ENCODE data around the gene DTNBP1. TPM values are rescaled to one million over a fixed set of nuclear protein-coding genes. Genes with fewer than 3 reads are reported as not detected.
"Not testable (repeated sequence)": the region's sequence is repeated elsewhere in the genome, so short reads cannot be mapped to it uniquely, and the experiment has no call there.

DTNBP1 gene
- total RNA-seq, 4 donors from 2014 or later = 5.2 to 14.7 (median 7.5) TPM

DNA sequence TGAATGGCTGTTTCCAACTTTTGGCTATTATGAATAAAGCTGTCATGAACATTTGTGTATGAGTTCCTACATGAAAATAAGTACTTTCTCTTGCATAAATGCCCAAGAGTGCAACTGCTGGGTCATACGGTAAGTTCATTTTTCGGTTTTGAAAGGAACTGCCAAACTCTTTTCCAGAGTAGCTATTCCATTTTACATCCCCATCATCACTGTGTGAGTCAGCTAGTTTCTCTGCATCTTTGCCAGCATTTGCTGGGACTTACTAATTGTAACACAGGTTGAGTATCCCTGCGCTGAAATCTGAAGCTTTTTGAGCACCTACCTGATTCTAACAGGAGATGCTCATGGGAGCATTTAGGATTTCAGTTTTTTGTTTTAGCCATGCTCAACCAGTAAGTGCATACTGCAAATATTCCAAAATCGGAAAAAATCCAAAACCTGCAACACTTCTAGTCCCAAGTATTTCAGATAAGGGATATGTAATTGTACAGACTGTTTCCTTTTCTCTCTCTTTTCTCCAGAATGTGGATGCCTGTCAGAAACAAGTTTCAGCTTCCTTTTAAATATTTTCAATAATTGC lies 118.4 kb downstream of the DTNBP1 start:
- TF ChIP-seq, protein P1, sequence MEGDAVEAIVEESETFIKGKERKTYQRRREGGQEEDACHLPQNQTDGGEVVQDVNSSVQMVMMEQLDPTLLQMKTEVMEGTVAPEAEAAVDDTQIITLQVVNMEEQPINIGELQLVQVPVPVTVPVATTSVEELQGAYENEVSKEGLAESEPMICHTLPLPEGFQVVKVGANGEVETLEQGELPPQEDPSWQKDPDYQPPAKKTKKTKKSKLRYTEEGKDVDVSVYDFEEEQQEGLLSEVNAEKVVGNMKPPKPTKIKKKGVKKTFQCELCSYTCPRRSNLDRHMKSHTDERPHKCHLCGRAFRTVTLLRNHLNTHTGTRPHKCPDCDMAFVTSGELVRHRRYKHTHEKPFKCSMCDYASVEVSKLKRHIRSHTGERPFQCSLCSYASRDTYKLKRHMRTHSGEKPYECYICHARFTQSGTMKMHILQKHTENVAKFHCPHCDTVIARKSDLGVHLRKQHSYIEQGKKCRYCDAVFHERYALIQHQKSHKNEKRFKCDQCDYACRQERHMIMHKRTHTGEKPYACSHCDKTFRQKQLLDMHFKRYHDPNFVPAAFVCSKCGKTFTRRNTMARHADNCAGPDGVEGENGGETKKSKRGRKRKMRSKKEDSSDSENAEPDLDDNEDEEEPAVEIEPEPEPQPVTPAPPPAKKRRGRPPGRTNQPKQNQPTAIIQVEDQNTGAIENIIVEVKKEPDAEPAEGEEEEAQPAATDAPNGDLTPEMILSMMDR (IDR thresholded peaks at IDR 0.05) = no peak
- no peak for TF ChIP-seq POLR2A (IDR thresholded peaks at IDR 0.05)
- Histone ChIP-seq H3K27ac (no peak overlapping the region), H3K36me3 (no peaks in the 10 kb centered on the region), H3K4me1 (peaks cover 0 to 22% (median 0%) of the 10 kb centered on the region in 3 donors), H3K27me3 (no peaks in the 10 kb centered on the region), H3K4me3 (no peak overlapping the region), H3K9me3 (peaks cover 0 to 10% (median 3%) of the 10 kb centered on the region in 3 donors)
- 88 to 91% methylated on average over 4 of the region's 4 CpGs for WGBS, 2 donors
- intact Hi-C loops (cut with DNase I) = no loop called here
- DNase-seq = no peak

DNA sequence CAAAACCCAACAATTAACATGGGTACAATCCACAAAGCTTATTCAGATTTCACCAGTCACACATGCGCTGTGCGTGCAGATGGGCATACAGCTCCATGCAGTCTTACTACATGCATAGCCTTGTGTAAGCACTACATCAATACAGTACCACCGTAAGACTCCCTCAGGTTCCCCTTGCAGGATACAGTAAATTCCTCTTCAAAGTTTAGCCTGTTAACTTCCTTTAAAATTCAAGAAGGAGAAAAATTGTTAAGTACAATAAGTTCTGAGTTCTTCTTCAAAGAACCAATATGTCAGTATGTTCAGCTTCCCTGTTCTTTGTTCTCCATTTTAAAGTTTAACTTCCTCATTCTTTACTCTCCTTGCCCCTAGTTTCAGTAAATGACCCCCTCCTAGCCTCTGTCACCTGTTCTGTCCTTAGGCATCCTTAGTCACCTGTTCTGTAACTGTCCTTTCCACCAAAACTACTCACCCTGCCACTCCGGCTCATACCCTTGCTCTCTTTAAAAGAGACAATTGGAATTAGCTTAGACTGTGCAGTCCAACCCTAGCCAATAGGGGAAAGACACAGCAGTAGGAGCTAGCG lies 119.4 kb downstream of the DTNBP1 start:
- H3K27me3 ChIP-seq; H3K27ac ChIP-seq; intact Hi-C loops (cut with DNase I); DNase-seq; H3K9me3 ChIP-seq; H3K36me3 ChIP-seq; H3K4me3 ChIP-seq: not testable (repeated sequence)
- peaks cover 0 to 22% (median 0%) of the 10 kb centered on the region in 3 donors for H3K4me1 ChIP-seq
- WGBS, 2 donors = 94% methylated on average over 5 of the region's 5 CpGs

DNA sequence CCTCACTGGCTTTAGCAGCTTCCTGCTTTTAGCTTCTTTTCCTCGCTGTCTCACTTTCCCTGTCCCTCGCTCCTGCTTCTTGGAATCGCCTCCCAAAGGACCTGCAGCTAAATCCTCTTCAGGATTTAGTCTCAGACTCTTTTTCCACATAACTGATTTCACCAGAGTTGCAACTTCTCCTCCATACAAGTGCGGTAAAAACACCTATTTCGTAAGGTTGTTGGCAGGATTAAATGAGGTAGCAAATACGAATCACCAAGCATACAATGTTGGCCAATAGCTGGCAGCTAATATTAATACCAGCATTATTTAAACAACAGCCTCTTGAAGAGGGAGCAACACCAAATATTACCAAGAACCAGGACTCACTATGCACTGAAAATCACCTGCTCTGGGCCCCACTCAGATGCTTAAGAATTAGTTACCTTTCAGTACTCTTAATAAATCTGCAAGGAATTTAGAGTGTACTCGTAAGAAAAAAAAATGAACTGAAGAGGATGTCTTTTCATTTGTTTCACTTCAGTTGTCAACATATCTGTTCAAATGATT lies 123.0 kb downstream of the DTNBP1 start:
- no peak for TF ChIP-seq POLR2A (IDR thresholded peaks at IDR 0.05)
- TF ChIP-seq, protein P1 (IDR thresholded peaks at IDR 0.05) = no peak

DNA sequence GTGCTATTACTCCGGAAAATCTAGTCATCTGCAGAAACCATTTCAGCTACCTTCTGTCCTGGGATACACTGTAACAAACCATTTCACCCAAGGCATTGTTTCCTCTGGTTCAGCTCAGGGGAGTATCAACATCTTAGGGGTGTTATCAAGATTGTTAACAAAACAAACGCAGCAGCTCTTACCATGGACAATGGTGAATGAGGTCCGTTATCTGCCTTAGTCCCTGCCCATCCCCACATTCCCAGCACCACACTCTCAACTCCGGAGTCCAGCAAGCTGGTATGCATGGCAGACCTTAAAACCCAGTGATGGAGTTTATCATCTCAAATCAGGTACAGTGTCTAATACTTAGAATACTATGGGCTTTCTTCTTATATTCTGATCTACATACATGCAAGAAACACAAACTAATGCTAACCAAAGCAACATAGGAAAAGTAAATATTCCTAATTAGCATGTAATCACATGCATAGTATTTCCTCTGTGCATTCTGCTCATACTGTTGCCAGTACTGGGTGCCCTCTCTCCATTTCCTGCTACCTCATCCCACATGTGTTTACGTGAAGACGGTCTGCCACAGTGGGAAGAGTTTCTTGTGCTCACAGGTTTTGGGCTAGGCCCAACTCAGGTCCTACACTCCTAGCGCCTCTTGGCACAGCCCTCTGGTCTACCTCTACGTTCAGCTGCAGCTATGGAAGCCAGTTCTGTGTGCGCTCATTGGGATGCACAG lies 123.9 kb downstream of the DTNBP1 start:
- H3K27me3 ChIP-seq = no peaks in the 10 kb centered on the region
- no peak overlapping the region for H3K27ac ChIP-seq
- DNase-seq = no peak
- WGBS, 2 donors = 87 to 96% methylated on average over 7 to 9 of the region's 9 CpGs
- intact Hi-C loops (cut with DNase I) = no loop called here
- H3K4me3 ChIP-seq = no peak overlapping the region
- no peaks in the 10 kb centered on the region for H3K36me3 ChIP-seq
- peaks cover 0 to 27% (median 9%) of the 10 kb centered on the region in 3 donors for H3K4me1 ChIP-seq
- peaks cover 0 to 4% (median 3%) of the 10 kb centered on the region in 3 donors for H3K9me3 ChIP-seq
- TF ChIP-seq, protein P1 (IDR thresholded peaks at IDR 0.05) = no peak
- no peak for TF ChIP-seq POLR2A (IDR thresholded peaks at IDR 0.05)

More for the DNA sequence above, 123.0 kb downstream of the DTNBP1 start:
- Histone ChIP-seq H3K27me3 (no peaks in the 10 kb centered on the region), H3K4me1 (peaks cover 0 to 27% (median 9%) of the 10 kb centered on the region in 3 donors), H3K4me3 (no peak overlapping the region), H3K36me3 (no peaks in the 10 kb centered on the region), H3K27ac (no peak overlapping the region), H3K9me3 (peaks cover 0 to 10% (median 3%) of the 10 kb centered on the region in 3 donors)
- 55 to 75% methylated on average over 7 of the region's 7 CpGs for WGBS, 2 donors
- DNase-seq = no peak
- intact Hi-C loops (cut with DNase I) = no loop called here

DNA sequence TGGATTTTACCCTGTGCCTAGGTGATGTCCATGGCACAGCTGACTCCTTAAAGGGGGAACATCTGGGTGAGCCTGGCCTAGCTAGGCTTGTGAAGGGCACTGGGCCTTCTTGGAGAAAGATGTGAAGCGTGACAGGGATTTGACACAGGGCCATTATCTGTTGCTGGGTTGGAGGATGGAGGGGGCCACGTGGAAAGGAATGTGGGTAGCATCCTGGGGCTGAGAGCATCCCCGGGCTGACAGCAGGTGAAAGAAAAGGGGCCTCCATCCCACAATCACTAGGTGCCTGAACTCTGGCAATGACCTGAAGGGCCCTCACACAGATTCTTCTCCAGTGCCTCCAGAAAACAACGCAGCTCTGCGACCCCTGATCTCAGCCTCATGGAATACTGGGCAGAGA lies 124.7 kb downstream of the DTNBP1 start:
- peaks cover 0 to 4% (median 0%) of the 10 kb centered on the region in 3 donors for H3K36me3 ChIP-seq
- H3K27ac ChIP-seq = no peak overlapping the region
- intact Hi-C loops (cut with DNase I) = no loop called here
- peaks cover 0 to 31% (median 9%) of the 10 kb centered on the region in 3 donors for H3K4me1 ChIP-seq
- TF ChIP-seq, protein P1 (IDR thresholded peaks at IDR 0.05) = no peak
- TF ChIP-seq POLR2A (IDR thresholded peaks at IDR 0.05) = no peak
- no peak overlapping the region for H3K4me3 ChIP-seq
- no peaks in the 10 kb centered on the region for H3K27me3 ChIP-seq
- no peaks in the 10 kb centered on the region for H3K9me3 ChIP-seq
- DNase-seq = no peak
- WGBS, 2 donors = 92 to 96% methylated on average over 2 to 4 of the region's 5 CpGs

All from esophagus squamous epithelium (tissue), 5 donors.